GM18519 (cell line): ENCODE results near the gene PIK3R3.

Experiments used
- ATAC-seq: cut with Tn5 transposase; IDR thresholded peaks from one replicate; pipeline ENCODE4 v1.9.1; 2021; ENCODE audit warnings: mild to moderate bottlenecking, moderate library complexity; ENCODE audit not compliant: unreplicated experiment, low FRiP score

PIK3R3 gene

GRCh38 chr1:46030876-46031660, 101.4 kb downstream of the PIK3R3 start:
- no peak for ATAC-seq

- no peak for ATAC-seq
Measured at GRCh38 chr1:46030074-46030870, 102.2 kb downstream of the PIK3R3 start.

GRCh38 chr1:46027788-46028573, 104.4 kb downstream of the PIK3R3 start:
- ATAC-seq: no peak

- no peak for ATAC-seq
Measured at GRCh38 chr1:46026531-46026930, 105.9 kb downstream of the PIK3R3 start.

- ATAC-seq: no peak
Measured at GRCh38 chr1:46021046-46021996, 111.1 kb downstream of the PIK3R3 start.

GRCh38 chr1:46020010-46020409, 112.4 kb downstream of the PIK3R3 start:
- ATAC-seq: no peak

- ATAC-seq: no peak
Measured at GRCh38 chr1:46019348-46019747, 113.1 kb downstream of the PIK3R3 start.

GRCh38 chr1:46017876-46018503, 114.4 kb downstream of the PIK3R3 start:
- ATAC-seq: no peak

GRCh38 chr1:46013581-46013980, 118.8 kb downstream of the PIK3R3 start:
- no peak for ATAC-seq

GRCh38 chr1:46012236-46012635, 120.2 kb downstream of the PIK3R3 start:
- ATAC-seq: no peak

- ATAC-seq: no peak
Measured at GRCh38 chr1:46011121-46011695, 121.2 kb downstream of the PIK3R3 start.

GRCh38 chr1:46010611-46011010, 121.8 kb downstream of the PIK3R3 start:
- ATAC-seq: no peak

GRCh38 chr1:46008585-46008984, 123.8 kb downstream of the PIK3R3 start:
- no peak for ATAC-seq

- no peak for ATAC-seq
Measured at GRCh38 chr1:46005594-46005993, 126.8 kb downstream of the PIK3R3 start.

- ATAC-seq: no peak
Measured at GRCh38 chr1:46004492-46004891, 127.9 kb downstream of the PIK3R3 start.

GRCh38 chr1:46003315-46003714, 129.1 kb downstream of the PIK3R3 start:
- no peak for ATAC-seq

GRCh38 chr1:46002551-46003150, 129.8 kb downstream of the PIK3R3 start:
- no peak for ATAC-seq

GRCh38 chr1:46001081-46001785, 131.2 kb downstream of the PIK3R3 start:
- no peak for ATAC-seq
